Measurements from ENCODE around the gene MAPK10. TPM values are rescaled to one million over a fixed set of nuclear protein-coding genes. Genes with fewer than 3 reads are reported as not detected.

Gene MAPK10
- total RNA-seq, 3 donors from 2014 or later (not counting 1 experiment from before 2014, with no cell fraction given): 0.92 TPM; not detected in 2

DNA sequence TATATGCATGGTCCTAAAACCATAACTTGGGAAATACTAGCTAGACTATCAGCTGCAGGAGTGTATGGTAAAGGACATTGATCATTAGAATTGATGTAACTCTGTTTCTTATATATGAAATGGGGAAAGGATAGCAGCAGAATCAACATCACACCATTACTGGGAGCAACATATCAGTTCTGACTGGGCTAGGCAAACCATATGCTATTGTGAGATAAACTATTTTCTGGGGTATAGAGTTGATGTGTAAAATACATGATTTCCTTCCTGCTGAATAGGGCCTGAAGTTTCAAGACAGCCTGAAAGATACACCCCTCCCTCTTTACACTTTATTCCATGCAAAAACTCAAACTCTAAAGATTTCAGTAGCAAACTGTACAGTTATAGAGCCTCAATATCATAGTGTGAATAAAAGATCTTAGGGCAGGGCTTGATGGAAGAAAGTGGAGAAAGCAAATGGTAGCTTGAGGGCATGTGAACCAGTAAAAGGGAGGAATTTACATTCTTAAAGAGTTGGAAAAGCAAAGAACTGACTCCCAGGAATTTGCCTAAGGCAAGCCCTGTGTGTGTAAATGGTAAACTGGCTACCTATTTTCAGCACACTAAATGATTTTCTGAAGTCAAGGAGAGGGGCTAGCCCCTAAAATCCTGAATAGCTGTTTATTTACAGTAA, 404.1 kb downstream of the MAPK10 start:
- Mint-ChIP-seq H3K27me3 (ENCODE audit: low read depth in 2 of 2) (no peaks in the 10 kb centered on the region), H3K4me1 (no peaks in the 10 kb centered on the region), H3K27ac (no peak overlapping the region), H3K4me3 (no peak overlapping the region), H3K9me3 (peaks cover 4 to 7% of the 10 kb centered on the region in 2 donors), H3K36me3 (no peaks in the 10 kb centered on the region)
- H3K4me3 ChIP-seq (ENCODE audit: low read length): no peak overlapping the region
- H3K4me1 ChIP-seq (ENCODE audit: control insufficient read depth, insufficient read depth, low read length): no peaks in the 10 kb centered on the region
- H3K27me3 ChIP-seq (ENCODE audit: control insufficient read depth, insufficient read depth, low read length): no peaks in the 10 kb centered on the region
- TF ChIP-seq CTCF (IDR thresholded peaks at IDR 0.05): no peak
- H3K27ac ChIP-seq (ENCODE audit: low read length): no peak overlapping the region
- no peak for ATAC-seq
- no peaks in the 10 kb centered on the region for H3K36me3 ChIP-seq (ENCODE audit: control insufficient read depth, insufficient read depth, low read length)
- intact Hi-C loops (cut with micrococcal nuclease): no loop called here
- H3K9me3 ChIP-seq (ENCODE audit: control insufficient read depth, insufficient read depth, low read length): peaks cover 4% of the 10 kb centered on the region
- DNase-seq: no peak

- Mint-ChIP-seq H3K36me3 (no peaks in the 10 kb centered on the region), H3K27me3 (ENCODE audit: low read depth in 2 of 2) (no peaks in the 10 kb centered on the region), H3K4me1 (no peaks in the 10 kb centered on the region), H3K4me3 (no peak overlapping the region), H3K27ac (no peak overlapping the region), H3K9me3 (peaks cover 4 to 10% of the 10 kb centered on the region in 2 donors)
- DNase-seq (no peak), ATAC-seq (no peak)
- Histone ChIP-seq H3K27me3 (ENCODE audit: control insufficient read depth, insufficient read depth, low read length) (no peaks in the 10 kb centered on the region), H3K4me3 (ENCODE audit: low read length) (no peak overlapping the region), H3K4me1 (ENCODE audit: control insufficient read depth, insufficient read depth, low read length) (no peaks in the 10 kb centered on the region), H3K9me3 (ENCODE audit: control insufficient read depth, insufficient read depth, low read length) (peaks cover 4% of the 10 kb centered on the region), H3K36me3 (ENCODE audit: control insufficient read depth, insufficient read depth, low read length) (no peaks in the 10 kb centered on the region), H3K27ac (ENCODE audit: low read length) (no peak overlapping the region)
- WGBS (ENCODE audit: insufficient coverage): 82% methylated on average over 3 of the region's 3 CpGs
- TF ChIP-seq CTCF (IDR thresholded peaks at IDR 0.05): no peak
- intact Hi-C loops (cut with micrococcal nuclease): no loop called here
These were observed 406.2 kb downstream of the MAPK10 start for GRCh38 chr4:85953651-85954018.

DNA sequence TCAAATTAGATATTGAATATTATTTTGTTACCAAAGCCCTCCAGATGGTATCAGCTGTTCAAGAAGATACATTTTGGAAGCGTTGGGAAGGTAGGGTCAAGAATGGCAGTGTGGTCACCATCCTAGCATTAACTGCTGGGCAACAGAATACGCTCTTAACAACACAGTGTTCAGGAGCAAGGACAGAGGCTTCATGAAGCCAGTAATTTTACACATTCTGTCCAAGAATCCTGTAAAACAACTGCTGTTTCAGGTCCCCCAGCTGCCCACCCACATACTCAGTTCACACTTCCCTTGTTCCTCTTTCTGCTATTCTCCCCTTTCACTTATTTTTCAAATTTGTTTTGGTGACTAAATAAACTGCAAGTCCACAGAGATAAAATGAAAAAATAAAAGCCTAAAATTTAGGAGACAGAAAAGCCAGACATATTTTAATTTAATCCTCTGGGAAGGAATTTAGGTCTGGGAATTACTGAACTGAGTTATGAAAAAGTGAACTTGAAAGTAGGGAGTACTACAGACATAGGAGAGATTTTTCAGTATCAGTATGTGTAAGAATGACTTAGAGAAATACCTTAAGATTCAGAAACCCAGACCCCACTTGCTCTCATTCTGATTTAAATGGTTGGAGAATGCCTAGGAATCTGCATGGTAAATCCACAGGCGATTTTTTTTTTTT, 406.7 kb downstream of the MAPK10 start:
- DNase-seq (no peak), ATAC-seq (no peak)
- H3K36me3 Mint-ChIP-seq: no peaks in the 10 kb centered on the region
- H3K27me3 ChIP-seq (ENCODE audit: control insufficient read depth, insufficient read depth, low read length): no peaks in the 10 kb centered on the region
- TF ChIP-seq CTCF (IDR thresholded peaks at IDR 0.05): no peak
- H3K27ac ChIP-seq (ENCODE audit: low read length): no peak overlapping the region
- no peaks in the 10 kb centered on the region for H3K36me3 ChIP-seq (ENCODE audit: control insufficient read depth, insufficient read depth, low read length)
- WGBS (ENCODE audit: insufficient coverage): 79% methylated on average over 3 of the region's 3 CpGs
- peaks cover 4 to 10% of the 10 kb centered on the region in 2 donors for H3K9me3 Mint-ChIP-seq
- H3K9me3 ChIP-seq (ENCODE audit: control insufficient read depth, insufficient read depth, low read length): peaks cover 4% of the 10 kb centered on the region
- no peaks in the 10 kb centered on the region for H3K4me1 ChIP-seq (ENCODE audit: control insufficient read depth, insufficient read depth, low read length)
- H3K4me3 Mint-ChIP-seq: no peak overlapping the region
- H3K4me1 Mint-ChIP-seq: no peaks in the 10 kb centered on the region
- no peaks in the 10 kb centered on the region for H3K27me3 Mint-ChIP-seq (ENCODE audit: low read depth in 2 of 2)
- no peak overlapping the region for H3K4me3 ChIP-seq (ENCODE audit: low read length)
- H3K27ac Mint-ChIP-seq: no peak overlapping the region
- intact Hi-C loops (cut with micrococcal nuclease): no loop called here

All from natural killer cell (primary cell).